Lung (tissue), 12 donors: ENCODE data around the gene IL22RA1. TPM values are rescaled to one million over a fixed set of nuclear protein-coding genes. Genes with fewer than 3 reads are reported as not detected.

Experiments
- ATAC-seq: fragments of 200-7000 bp; cut with Tn5 transposase; one replicate; pipeline ENCODE4 v1.9.1; 2020; ENCODE audit warnings: moderate number of reproducible peaks; ENCODE audit not compliant: insufficient read depth, low FRiP score
- DNase-seq, 3 donors: peaks; one replicate each; pipeline ENCODE4 v3.0.0-alpha.2; 2013 to 2017
- H3K27ac ChIP-seq, 2 donors: one replicate each; pipeline ENCODE4 v1.5.1; 2013; ENCODE audit warnings: mild to moderate bottlenecking in 2 of 2, moderate library complexity in 2 of 2, control low read depth in 1 of 2, inconsistent platforms in 1 of 2, low read depth in 1 of 2, low read length in 1 of 2
- H3K27me3 ChIP-seq, 3 donors: one replicate each; pipeline ENCODE4 v1.5.1; 2013; ENCODE audit warnings: low read length in 2 of 3; ENCODE audit not compliant: control insufficient read depth in 3 of 3, insufficient read depth in 3 of 3
- H3K36me3 ChIP-seq, 4 donors: one replicate each; pipeline ENCODE4 v1.5.1; 2013; ENCODE audit warnings: low read length in 4 of 4, mild to moderate bottlenecking in 1 of 4, moderate library complexity in 1 of 4; ENCODE audit not compliant: control insufficient read depth in 4 of 4, insufficient read depth in 4 of 4
- H3K4me1 ChIP-seq, 5 donors: one replicate each; pipeline ENCODE4 v1.5.1; 2013; ENCODE audit warnings: low read length in 5 of 5, mild to moderate bottlenecking in 2 of 5, moderate library complexity in 1 of 5; ENCODE audit not compliant: control insufficient read depth in 5 of 5, insufficient read depth in 5 of 5
- H3K4me3 ChIP-seq: one replicate; pipeline ENCODE4 v1.5.1; 2013; ENCODE audit warnings: mild to moderate bottlenecking, control low read depth, moderate library complexity
- H3K9ac ChIP-seq, 2 donors: one replicate each; pipeline ENCODE4 v1.5.1; 2013; ENCODE audit warnings: low read length in 2 of 2, control low read depth in 1 of 2; ENCODE audit not compliant: insufficient read depth in 1 of 2
- H3K9me3 ChIP-seq, 4 donors: one replicate each; pipeline ENCODE4 v1.5.1; 2013; ENCODE audit warnings: low read length in 3 of 4, mild to moderate bottlenecking in 1 of 4, moderate library complexity in 1 of 4; ENCODE audit not compliant: control insufficient read depth in 4 of 4, insufficient read depth in 3 of 4
- CTCF ChIP-seq: IDR thresholded peaks from 2 replicates; pipeline ENCODE4 v1.5.1; 2012; ENCODE audit warnings: mild to moderate bottlenecking; ENCODE audit errors: control extremely low read depth, extremely low read depth
- WGBS, 2 donors: extraction: QIAGEN DNeasy Blood & Tissue Kit; methylation state at CpG; one replicate each; pipeline ENCODE4 v1.1.7; 2013; 5-methylcytosine and 5-hydroxymethylcytosine counted together
- polyA plus RNA-seq, 2 donors: library from polyadenylated mRNA; stranded (reverse); fragments of 200-250 nt; gene quantifications; one replicate each; pipeline ENCODE4 v1.2.1, GENCODE V29; 2013
- total RNA-seq, 2 donors: library from RNA; depleted of rRNA in 1 of 2; stranded (reverse); fragments of >200 nt in 1 of 2; gene quantifications; one replicate each; pipeline ENCODE4 v1.2.1, GENCODE V29; 2014 to 2021
- donor health status: control.
- donor health status: control.
- donor health status: Bipolar disorder and iron deficiency.
- donor health status: healthy.
- donor health status: DM: yes; HTN: yes; CAD: no.

IL22RA1 gene
- total and polyA plus RNA-seq, 4 donors: 0.09 to 1.0 (median 0.23) TPM

DNA sequence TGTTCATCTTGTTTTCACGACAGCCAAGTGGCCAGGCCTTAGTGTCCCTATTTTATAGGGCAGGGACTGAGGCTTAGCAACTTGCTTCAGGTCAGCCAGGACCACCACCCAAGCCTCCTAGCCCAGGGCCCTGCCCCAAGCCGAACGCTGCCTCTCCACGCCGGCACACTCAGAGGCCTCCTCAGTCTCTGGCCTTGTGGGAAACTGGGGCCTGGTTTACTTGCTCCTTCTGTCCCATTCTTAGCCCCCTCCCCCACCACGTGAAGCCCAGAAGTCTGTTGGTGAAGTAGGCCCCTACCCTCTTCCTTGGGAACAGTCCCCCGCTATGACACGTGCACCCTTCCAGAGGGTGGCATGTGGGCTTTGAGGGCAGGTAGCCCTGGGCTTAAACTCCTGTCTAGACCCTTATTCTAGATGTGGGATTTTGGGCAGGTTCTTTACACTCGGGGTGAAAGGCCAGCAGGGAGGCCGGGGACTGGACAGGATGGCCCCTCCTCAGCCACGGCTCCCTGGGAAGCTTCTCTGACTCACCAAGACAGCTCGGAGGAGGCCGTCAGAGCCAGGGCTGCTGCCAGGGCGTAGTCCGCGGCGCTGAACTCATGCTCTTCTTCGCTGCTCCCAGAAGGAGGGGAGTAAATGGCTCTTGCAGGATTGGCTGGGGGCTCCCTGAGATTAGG lies 35.3 kb downstream of the IL22RA1 start:
- H3K27me3 ChIP-seq: peaks cover 0 to 3% (median 0%) of the 10 kb centered on the region in 3 donors
- peak overlapping the region in 1 of 2 donors; percentile 62 for H3K27ac ChIP-seq
- H3K9me3 ChIP-seq: no peaks in the 10 kb centered on the region
- ATAC-seq: no peak
- no peak overlapping the region for H3K4me3 ChIP-seq
- H3K4me1 ChIP-seq: peaks cover 0 to 7% (median 0%) of the 10 kb centered on the region in 5 donors
- H3K9ac ChIP-seq: no peak overlapping the region
- DNase-seq: no peak
- no peaks in the 10 kb centered on the region for H3K36me3 ChIP-seq
- TF ChIP-seq CTCF: no peak
- 88 to 89% methylated on average over 18 of the region's 18 CpGs for WGBS, 2 donors

- no peak overlapping the region for H3K9ac ChIP-seq
- TF ChIP-seq CTCF: no peak
- H3K9me3 ChIP-seq: no peaks in the 10 kb centered on the region
- 89 to 93% methylated on average over 19 of the region's 19 CpGs for WGBS, 2 donors
- DNase-seq (no peak), ATAC-seq (no peak)
- H3K4me3 ChIP-seq: no peak overlapping the region
- H3K27me3 ChIP-seq: no peaks in the 10 kb centered on the region
- no peaks in the 10 kb centered on the region for H3K4me1 ChIP-seq
- no peaks in the 10 kb centered on the region for H3K36me3 ChIP-seq
- H3K27ac ChIP-seq: no peak overlapping the region
Measured at GRCh38 chr1:24105368-24106160, 37.4 kb downstream of the IL22RA1 start.

GRCh38 chr1:24104854-24105253 lies 38.1 kb downstream of the IL22RA1 start:
- Histone ChIP-seq H3K27ac (no peak overlapping the region), H3K9me3 (no peaks in the 10 kb centered on the region), H3K4me1 (no peaks in the 10 kb centered on the region), H3K36me3 (no peaks in the 10 kb centered on the region), H3K4me3 (no peak overlapping the region), H3K27me3 (no peaks in the 10 kb centered on the region), H3K9ac (no peak overlapping the region)
- ATAC-seq (no peak), DNase-seq (no peak)
- TF ChIP-seq CTCF: no peak
- 94 to 97% methylated on average over 7 of the region's 7 CpGs for WGBS, 2 donors
